Right lobe of liver (tissue), 4 donors: ENCODE data around the gene ALAD.

Source experiments
- POLR2A ChIP-seq: fragments of 450-650 bp; IDR thresholded peaks from one replicate; pipeline ENCODE4 v1.6.1; 2017; ENCODE audit warnings: antibody characterized with exemption, mild to moderate bottlenecking
- TF ChIP-seq, protein P1 (sequence below), 4 donors: fragments of 200-600 bp in 3 of 4; fragments of 450-650 bp in 1 of 4; IDR thresholded peaks; one replicate each; pipeline versions ENCODE4 v1.5.1 to v1.8.0; 2016 to 2022; ENCODE audit warnings: antibody characterized with exemption in 4 of 4, mild to moderate bottlenecking in 2 of 4
- donor health status: DM: no; HTN: no; CAD: no.
- donor health status: DM: no; HTN: no; CAD: no.
- donor health status: DM: no; HTN: yes; CAD: no.

DNA sequence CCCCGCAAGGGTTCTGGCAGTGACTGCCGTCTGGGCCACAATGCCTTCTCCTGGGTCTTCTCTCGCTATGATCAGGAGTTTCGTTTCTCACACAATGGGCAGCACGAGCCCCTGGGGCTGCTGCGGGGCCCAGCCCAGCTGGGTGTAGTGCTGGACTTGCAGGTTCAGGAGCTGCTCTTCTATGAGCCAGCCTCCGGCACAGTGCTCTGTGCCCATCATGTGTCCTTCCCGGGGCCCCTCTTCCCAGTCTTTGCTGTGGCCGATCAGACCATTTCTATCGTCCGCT is 31.3 kb downstream of the ALAD start:
- TF ChIP-seq, protein P1, sequence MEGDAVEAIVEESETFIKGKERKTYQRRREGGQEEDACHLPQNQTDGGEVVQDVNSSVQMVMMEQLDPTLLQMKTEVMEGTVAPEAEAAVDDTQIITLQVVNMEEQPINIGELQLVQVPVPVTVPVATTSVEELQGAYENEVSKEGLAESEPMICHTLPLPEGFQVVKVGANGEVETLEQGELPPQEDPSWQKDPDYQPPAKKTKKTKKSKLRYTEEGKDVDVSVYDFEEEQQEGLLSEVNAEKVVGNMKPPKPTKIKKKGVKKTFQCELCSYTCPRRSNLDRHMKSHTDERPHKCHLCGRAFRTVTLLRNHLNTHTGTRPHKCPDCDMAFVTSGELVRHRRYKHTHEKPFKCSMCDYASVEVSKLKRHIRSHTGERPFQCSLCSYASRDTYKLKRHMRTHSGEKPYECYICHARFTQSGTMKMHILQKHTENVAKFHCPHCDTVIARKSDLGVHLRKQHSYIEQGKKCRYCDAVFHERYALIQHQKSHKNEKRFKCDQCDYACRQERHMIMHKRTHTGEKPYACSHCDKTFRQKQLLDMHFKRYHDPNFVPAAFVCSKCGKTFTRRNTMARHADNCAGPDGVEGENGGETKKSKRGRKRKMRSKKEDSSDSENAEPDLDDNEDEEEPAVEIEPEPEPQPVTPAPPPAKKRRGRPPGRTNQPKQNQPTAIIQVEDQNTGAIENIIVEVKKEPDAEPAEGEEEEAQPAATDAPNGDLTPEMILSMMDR (IDR thresholded peaks at IDR 0.05): no peak
- TF ChIP-seq POLR2A: no peak
